HepG2 (cell line): ENCODE measurements around the gene TEAD1. TPM values are rescaled to one million over a fixed set of nuclear protein-coding genes. Genes with fewer than 3 reads are reported as not detected.

ENCODE experiments used
- ATAC-seq: fragments of 200-7000 bp; cut with Tn5 transposase; 3 replicates; pipeline ENCODE4 v1.9.1; 2020; ENCODE audit warnings: mild to moderate bottlenecking, moderate library complexity
- BruUV-seq: library from RNA; stranded (reverse); fragments of 400-500 nt; replicated peaks from 2 replicates; lab custom pipeline; 2021; lab: Mats Ljungman, UMichigan
- CTCF ChIA-PET: fragments of 300-600 bp; formaldehyde crosslinking; extraction: SDS; loops from one replicate; lab custom pipeline; 2021; ENCODE audit warnings: low total read pairs, inconsistent platforms, low intra/inter-chr PET ratio; lab: Yijun Ruan, JAX
- POLR2A ChIA-PET: fragments of 350-600 bp; sonication (Branson Sonifier 250); formaldehyde crosslinking; loops from one replicate; lab custom pipeline; 2020; ENCODE audit warnings: antibody characterized with exemption, inconsistent platforms; lab: Yijun Ruan, JAX
- DNase-seq: peaks from one replicate; pipeline ENCODE4 v3.0.0-alpha.2; 2015; ENCODE audit warnings: low spot score
- FAIRE-seq: peaks from 3 replicates; lab custom pipeline; 2011; peaks lifted over from hg19 to GRCh38; lab: Jason Lieb, UNC
- H2AFZ ChIP-seq: one replicate; pipeline ENCODE4 v1.6.1; 2011; ENCODE audit warnings: low read length, inconsistent platforms
- H3K27ac ChIP-seq: fragments of 300-600 bp; 3 replicates; pipeline ENCODE4 v1.8.0; 2011; ENCODE audit warnings: mixed run types, mild to moderate bottlenecking, mixed read lengths, low read length, inconsistent platforms; ENCODE audit not compliant: insufficient read depth; ENCODE audit errors: extremely low read length
- H3K27me3 ChIP-seq, 2 experiments: fragments of 200-600 bp in 1 of 2; 2 replicates in 1 of 2; 3 replicates in 1 of 2; pipeline versions ENCODE4 v1.6.0 to v1.8.0; 2011; ENCODE audit warnings: low read length in 2 of 2, mild to moderate bottlenecking in 2 of 2, moderate library complexity in 2 of 2, inconsistent platforms in 1 of 2; ENCODE audit not compliant: insufficient read depth in 2 of 2, control insufficient read depth in 1 of 2
- H3K36me3 ChIP-seq, 2 experiments: fragments of 200-600 bp in 1 of 2; replicated peaks in 1 of 2; 2 replicates in 1 of 2; 3 replicates in 1 of 2; pipeline versions ENCODE4 v1.5.1 to v1.8.0; 2011; ENCODE audit warnings: low read length in 2 of 2, inconsistent platforms in 1 of 2; ENCODE audit not compliant: insufficient read depth in 2 of 2, control insufficient read depth in 1 of 2
- H3K4me1 ChIP-seq: 2 replicates; pipeline ENCODE4 v1.5.1; 2012; ENCODE audit warnings: low read length, inconsistent platforms; ENCODE audit not compliant: insufficient read depth
- H3K4me2 ChIP-seq: 2 replicates; pipeline ENCODE4 v1.6.0; 2011; ENCODE audit warnings: low read depth, low read length, inconsistent platforms
- H3K4me3 ChIP-seq, 3 experiments: fragments of 200-600 bp in 1 of 3; sonication (generic), shearing (Covaris generic) in 1 of 3; replicated peaks in 1 of 3; 2 replicates each; pipeline ENCODE4 v1.5.1; 2011 to 2016; ENCODE audit warnings: low read length in 3 of 3, inconsistent platforms in 2 of 3, low read depth in 2 of 3, mild to moderate bottlenecking in 2 of 3, control low read depth in 1 of 3, mixed read lengths in 1 of 3; ENCODE audit not compliant: insufficient read depth in 1 of 3
- H3K79me2 ChIP-seq: one replicate; pipeline ENCODE4 v1.6.1; 2011; ENCODE audit warnings: low read length, inconsistent platforms; ENCODE audit not compliant: insufficient read depth
- H3K9ac ChIP-seq: 2 replicates; pipeline ENCODE4 v1.6.0; 2011; ENCODE audit warnings: mild to moderate bottlenecking, low read depth, low read length, inconsistent platforms; ENCODE audit not compliant: insufficient read depth
- H3K9me3 ChIP-seq: 2 replicates; pipeline ENCODE4 v1.5.1; 2012; ENCODE audit warnings: mild to moderate bottlenecking, low read length
- H4K20me1 ChIP-seq: 2 replicates; pipeline ENCODE4 v1.6.0; 2011; ENCODE audit warnings: inconsistent platforms, mild to moderate bottlenecking, low read length, moderate library complexity; ENCODE audit not compliant: insufficient read depth
- CTCF ChIP-seq: sonication (generic); formaldehyde crosslinking; IDR thresholded peaks from 2 replicates; pipeline ENCODE4 v1.5.0; 2020; ENCODE audit warnings: mild to moderate bottlenecking, missing genetic modification reagents, moderate library complexity
- GABPA ChIP-seq, 2 experiments: IDR thresholded peaks; 2 replicates each; pipeline ENCODE4 v1.6.1; 2011 to 2016; ENCODE audit warnings: low read depth in 2 of 2, low read length in 1 of 2, missing biosample characterization in 1 of 2, missing genetic modification characterization in 1 of 2
- GABPB1 ChIP-seq: IDR thresholded peaks from 2 replicates; pipeline ENCODE4 v1.6.1; 2016; ENCODE audit warnings: mild to moderate bottlenecking, missing genetic modification reagents, moderate library complexity, missing compliant biosample characterization
- NCOA2 ChIP-seq: sonication (generic); formaldehyde crosslinking; IDR thresholded peaks from 2 replicates; pipeline ENCODE4 v1.8.0; 2022; ENCODE audit warnings: inconsistent platforms
- POGK ChIP-seq: sonication (generic); formaldehyde crosslinking; conservative IDR thresholded peaks from 2 replicates; pipeline ENCODE4 v1.8.0; 2022; ENCODE audit warnings: mild to moderate bottlenecking, moderate library complexity, missing genetic modification reagents
- RAD21 ChIP-seq: fragments of 450-650 bp; formaldehyde crosslinking; IDR thresholded peaks from 2 replicates; pipeline ENCODE4 v1.5.0; 2020; ENCODE audit warnings: mild to moderate bottlenecking
- RBM22 ChIP-seq: fragments of 200-400 bp; formaldehyde crosslinking; optimal IDR thresholded peaks from 2 replicates; pipeline ENCODE3; 2017; ENCODE audit warnings: mild to moderate bottlenecking, low read length, moderate library complexity
- RFX3 ChIP-seq: IDR thresholded peaks from 2 replicates; pipeline ENCODE4 v1.6.1; 2016; ENCODE audit warnings: missing biosample characterization, missing genetic modification reagents
- SMC3 ChIP-seq: IDR thresholded peaks from 2 replicates; pipeline ENCODE4 v1.6.1; 2011; ENCODE audit warnings: low read length, improper control_type of control experiment
- STAG1 ChIP-seq: sonication (generic); formaldehyde crosslinking; IDR thresholded peaks from 2 replicates; pipeline ENCODE4 v1.4.0; 2020; ENCODE audit warnings: missing genetic modification reagents
- TEAD3 ChIP-seq: optimal IDR thresholded peaks from 2 replicates; pipeline ENCODE3; 2016; ENCODE audit warnings: borderline replicate concordance
- ZBTB1 ChIP-seq: sonication (generic); formaldehyde crosslinking; IDR thresholded peaks from 2 replicates; pipeline ENCODE4 v1.4.0; 2020; ENCODE audit warnings: missing genetic modification reagents, borderline replicate concordance
- ZNF687 ChIP-seq: sonication (generic); formaldehyde crosslinking; IDR thresholded peaks from 2 replicates; pipeline ENCODE4 v1.5.1; 2020; ENCODE audit warnings: mild to moderate bottlenecking, missing genetic modification reagents, moderate library complexity
- WGBS: methylation state at CpG from one replicate; pipeline ENCODE4 v1.1.6; 2017; ENCODE audit warnings: low lambda C conversion rate; 5-methylcytosine and 5-hydroxymethylcytosine counted together
- in situ Hi-C: cut with HindIII; loops from 2 replicates; pipeline ENCODE4 v1.10.0; 2017; ENCODE audit warnings: low pct_unique_long_range_greater_than_20kb; ENCODE audit not compliant: extremely low pct_ligation_motif_present
- intact Hi-C: fragments of 100-400 bp; cut with micrococcal nuclease; formaldehyde crosslinking; loops from one replicate; pipeline ENCODE4 v1.10.0; 2022; ENCODE audit not compliant: unreplicated experiment
- polyA plus RNA-seq, 8 experiments: library from polyadenylated mRNA; depleted of rRNA in 3 of 8; stranded (reverse) in 7 of 8; unstranded in 1 of 8; fragments of >200 nt; fragmentation: Illumina TruSeq in 4 of 8; extraction: Trizol in 4 of 8; gene quantifications; 2 replicates each; pipeline versions ENCODE4 v1.2.1 to v1.2.3, GENCODE V29; 2011 to 2016; ENCODE audit warnings: low read depth in 4 of 8, missing spikeins in 1 of 8, mixed read lengths in 1 of 8; ENCODE audit not compliant: insufficient read depth in 1 of 8
- total RNA-seq, 5 experiments: library from RNA; depleted of rRNA; stranded (reverse); fragments of >200 nt; fragmentation: Illumina TruSeq; extraction: Trizol; gene quantifications; 2 replicates each; pipeline ENCODE4 v1.2.3, GENCODE V29; 2016; ENCODE audit warnings: low read depth in 1 of 5

TEAD1 gene
- total and polyA plus RNA-seq, 2 of the 13 experiments (the other 11 are each of a cell fraction or from before 2014, with no cell fraction given) = 20.1 to 30.5 TPM

GRCh38 chr11:12893787-12894672 is 219.8 kb downstream of the TEAD1 start:
- peaks cover 22 to 59% of the 10 kb centered on the region in 2 experiments for H3K36me3 ChIP-seq
- peak; percentile 39 for DNase-seq
- ChIA-PET CTCF (interaction anchor here (1.3 to 2.2 kb wide), 5 partner anchors 295 to 606 kb away, joined by 6 to 19 read pairs (median 11); no protein-coding TSS in a partner anchor), POLR2A (no interaction called here)
- H3K4me3 ChIP-seq = no peak overlapping the region
- TF ChIP-seq GABPA (IDR thresholded peaks at IDR 0.05; ENCODE audit: low read depth, low read length) (no peak), GABPA (CRISPR knock-in tag; IDR thresholded peaks at IDR 0.05; ENCODE audit: low read depth) (no peak), NCOA2 (CRISPR knock-in tag) (0 out of 2 replicates have a peak, but pooled peaks have one; percentile 14), TEAD3 (CRISPR knock-in tag) (peak; percentile 89), CTCF (CRISPR knock-in tag) (peak; percentile 68), POGK (no peak), RBM22 (peak; percentile 27), RFX3 (CRISPR knock-in tag) (no peak), GABPB1 (CRISPR knock-in tag) (no peak), ZBTB1 (CRISPR knock-in tag) (no peak), RAD21 (CRISPR knock-in tag) (peak; percentile 64; the same call in 1 of the 2 replicates), ZNF687 (CRISPR knock-in tag) (peak; percentile 25; the same call in 1 of the 2 replicates), STAG1 (CRISPR knock-in tag) (peak; percentile 91), SMC3 (peak; percentile 52; the same call in 1 of the 2 replicates)
- no peak overlapping the region for H3K4me2 ChIP-seq
- no peak overlapping the region for H3K27ac ChIP-seq
- H3K9me3 ChIP-seq = no peaks in the 10 kb centered on the region
- no peaks in the 10 kb centered on the region for H3K4me1 ChIP-seq
- H3K79me2 ChIP-seq = no peaks in the 10 kb centered on the region
- WGBS = 61% methylated on average over 9 of the region's 12 CpGs
- in situ Hi-C loops = loop anchor here (5.0 kb wide), 1 partner anchor 292 kb away; no protein-coding TSS in a partner anchor
- no TSS peak for BruUV-seq
- H3K27me3 ChIP-seq = no peaks in the 10 kb centered on the region
- FAIRE-seq = peak; percentile 58
- ATAC-seq = peak; percentile 82
- intact Hi-C loops = loop anchor here (1.0 kb wide), 3 partner anchors 295 to 563 kb away; no protein-coding TSS in a partner anchor
- no peak overlapping the region for H3K9ac ChIP-seq
- no peak overlapping the region for H2AFZ ChIP-seq
- H4K20me1 ChIP-seq = no peaks in the 10 kb centered on the region
